ENCODE data around the gene UGT1A5. TPM values are rescaled to one million over a fixed set of nuclear protein-coding genes. Genes with fewer than 3 reads are reported as not detected.

The UGT1A5 gene
- total RNA-seq, 1 donor from 2014 or later = not detected

- no peaks in the 10 kb centered on the region for H3K36me3 Mint-ChIP-seq (ENCODE audit: low read depth)
- no peaks in the 10 kb centered on the region for H3K9me3 Mint-ChIP-seq
- DNase-seq (ENCODE audit: low spot score) = no peak
- no peaks in the 10 kb centered on the region for H3K4me1 Mint-ChIP-seq (ENCODE audit: low read depth)
- intact Hi-C loops (cut with micrococcal nuclease) = no loop called here
- H3K27me3 Mint-ChIP-seq (ENCODE audit: insufficient read depth) = peaks cover 10% of the 10 kb centered on the region
- no peak overlapping the region for H3K4me3 Mint-ChIP-seq
- H3K27ac Mint-ChIP-seq = no peak overlapping the region
These were observed 104.1 kb downstream of the UGT1A5 start for GRCh38 chr2:233816771-233817170.

DNA sequence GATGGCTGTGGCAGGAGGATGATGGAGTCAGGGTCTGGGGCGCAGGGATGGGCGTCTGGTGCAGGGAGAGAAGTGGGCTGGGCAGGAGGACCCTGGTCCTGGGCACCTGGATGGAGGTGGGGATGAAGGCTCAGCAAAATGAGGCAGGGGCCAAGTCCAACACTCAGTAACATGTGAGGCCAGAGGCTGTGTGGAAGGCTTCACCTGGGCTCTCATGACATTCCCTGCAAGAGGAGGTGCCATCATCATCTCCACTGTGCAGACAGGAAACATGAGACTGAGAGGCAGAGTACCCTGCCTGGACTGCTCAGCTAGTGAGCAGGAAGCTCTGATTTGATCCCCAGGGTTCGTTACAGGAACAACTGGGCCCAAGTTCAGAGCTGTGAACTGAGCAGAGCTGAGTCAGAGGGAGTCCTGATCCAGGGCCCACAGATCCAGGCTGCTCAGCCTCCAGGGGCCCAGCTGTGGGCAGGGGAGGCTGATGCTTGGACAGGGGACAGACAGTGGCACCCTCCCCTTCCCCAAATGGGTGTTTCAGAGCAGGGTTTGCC lies 104.7 kb downstream of the UGT1A5 start:
- H3K4me3 Mint-ChIP-seq = no peak overlapping the region
- H3K36me3 Mint-ChIP-seq (ENCODE audit: low read depth) = no peaks in the 10 kb centered on the region
- no peak for DNase-seq (ENCODE audit: low spot score)
- H3K4me1 Mint-ChIP-seq (ENCODE audit: low read depth) = no peaks in the 10 kb centered on the region
- peaks cover 10% of the 10 kb centered on the region for H3K27me3 Mint-ChIP-seq (ENCODE audit: insufficient read depth)
- H3K9me3 Mint-ChIP-seq = no peaks in the 10 kb centered on the region
- no peak overlapping the region for H3K27ac Mint-ChIP-seq
- intact Hi-C loops (cut with micrococcal nuclease) = no loop called here

DNA sequence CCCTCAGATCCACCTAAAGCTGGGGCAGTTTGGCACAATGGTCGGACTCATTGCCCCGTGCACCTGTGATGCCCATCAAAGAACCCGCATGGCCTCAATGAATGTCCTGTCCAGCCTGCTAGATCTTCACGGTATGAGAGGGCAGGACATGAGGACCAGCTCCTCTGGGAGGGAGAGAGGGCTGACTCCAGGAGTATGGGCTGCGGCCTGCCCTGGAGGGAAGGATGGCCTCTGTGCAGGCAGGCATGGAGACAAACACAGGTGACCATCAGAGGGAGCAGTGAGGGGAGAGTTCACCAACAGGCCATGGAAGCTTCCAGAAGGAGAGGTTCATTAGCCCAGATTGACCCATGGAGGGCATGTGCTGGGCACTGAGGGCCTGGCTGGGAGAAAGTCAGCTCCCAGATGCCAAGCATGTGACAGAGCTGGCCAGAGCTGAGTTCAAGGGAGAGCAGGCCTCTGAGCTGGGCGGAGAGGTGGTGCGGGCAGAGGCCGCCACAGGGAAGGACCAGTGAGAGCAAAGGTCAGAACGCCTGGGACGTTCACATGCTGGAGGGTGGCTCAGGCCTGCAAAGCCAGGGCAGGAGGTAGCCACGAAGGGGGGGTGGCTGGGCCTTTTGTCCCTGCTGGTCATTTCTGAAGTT lies 105.4 kb downstream of the UGT1A5 start:
- no peak for DNase-seq (ENCODE audit: low spot score)
- no peaks in the 10 kb centered on the region for H3K9me3 Mint-ChIP-seq
- H3K4me1 Mint-ChIP-seq (ENCODE audit: low read depth) = no peaks in the 10 kb centered on the region
- H3K27ac Mint-ChIP-seq = no peak overlapping the region
- intact Hi-C loops (cut with micrococcal nuclease) = no loop called here
- no peak overlapping the region for H3K4me3 Mint-ChIP-seq
- H3K27me3 Mint-ChIP-seq (ENCODE audit: insufficient read depth) = peaks cover 10% of the 10 kb centered on the region
- H3K36me3 Mint-ChIP-seq (ENCODE audit: low read depth) = no peaks in the 10 kb centered on the region

DNA sequence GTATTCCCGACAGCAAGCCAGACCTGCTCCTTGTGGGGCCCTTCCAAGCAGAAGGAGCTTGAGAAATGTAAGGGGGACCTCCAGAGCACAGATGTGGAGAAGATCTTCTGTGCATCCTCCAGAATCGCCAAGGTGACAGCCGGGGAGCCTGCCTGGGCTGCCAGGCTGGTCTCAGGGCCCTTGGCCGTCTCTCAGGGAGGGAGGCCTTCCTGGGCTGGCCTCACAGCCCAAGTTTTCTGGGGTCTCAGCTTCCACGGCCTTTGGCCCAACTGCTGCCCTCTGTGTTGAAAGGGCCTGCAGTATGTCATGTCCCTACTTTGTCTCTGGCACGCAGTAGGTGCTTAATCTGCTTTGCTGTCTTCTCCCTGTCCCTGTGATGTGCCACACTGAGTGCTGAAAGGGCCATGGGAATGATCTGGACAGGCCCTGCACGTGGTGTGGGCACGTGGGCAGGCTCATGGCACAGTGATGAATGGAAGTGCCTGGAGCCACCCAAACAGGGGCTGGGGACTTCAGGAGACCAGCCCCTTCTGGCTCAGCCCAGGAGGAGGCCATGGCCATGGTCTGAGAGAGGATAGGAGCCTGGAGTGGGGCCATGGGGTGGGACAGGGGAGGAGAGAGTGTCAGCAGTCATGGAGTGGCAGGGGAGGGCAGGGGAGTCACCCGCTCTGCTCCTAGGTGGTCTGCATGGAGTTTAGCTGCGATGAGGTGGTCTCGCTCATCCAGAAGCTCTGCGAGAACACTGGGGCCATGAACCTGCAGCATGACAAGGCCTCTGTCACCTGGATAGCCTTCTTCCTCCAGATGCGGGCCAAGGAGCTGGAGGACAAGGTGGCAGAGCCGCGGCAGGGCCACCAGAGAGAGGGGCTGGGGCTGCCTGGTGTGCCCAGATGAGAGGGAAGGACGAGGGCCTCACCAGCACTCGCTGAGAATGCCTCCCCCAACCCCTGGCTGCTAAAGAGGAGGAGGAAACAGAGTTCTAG lies 106.2 kb downstream of the UGT1A5 start:
- intact Hi-C loops (cut with micrococcal nuclease) = no loop called here
- no peak overlapping the region for H3K4me3 Mint-ChIP-seq
- no peaks in the 10 kb centered on the region for H3K36me3 Mint-ChIP-seq (ENCODE audit: low read depth)
- peaks cover 10% of the 10 kb centered on the region for H3K27me3 Mint-ChIP-seq (ENCODE audit: insufficient read depth)
- no peak overlapping the region for H3K27ac Mint-ChIP-seq
- no peaks in the 10 kb centered on the region for H3K9me3 Mint-ChIP-seq
- no peak for DNase-seq (ENCODE audit: low spot score)
- no peaks in the 10 kb centered on the region for H3K4me1 Mint-ChIP-seq (ENCODE audit: low read depth)

DNA sequence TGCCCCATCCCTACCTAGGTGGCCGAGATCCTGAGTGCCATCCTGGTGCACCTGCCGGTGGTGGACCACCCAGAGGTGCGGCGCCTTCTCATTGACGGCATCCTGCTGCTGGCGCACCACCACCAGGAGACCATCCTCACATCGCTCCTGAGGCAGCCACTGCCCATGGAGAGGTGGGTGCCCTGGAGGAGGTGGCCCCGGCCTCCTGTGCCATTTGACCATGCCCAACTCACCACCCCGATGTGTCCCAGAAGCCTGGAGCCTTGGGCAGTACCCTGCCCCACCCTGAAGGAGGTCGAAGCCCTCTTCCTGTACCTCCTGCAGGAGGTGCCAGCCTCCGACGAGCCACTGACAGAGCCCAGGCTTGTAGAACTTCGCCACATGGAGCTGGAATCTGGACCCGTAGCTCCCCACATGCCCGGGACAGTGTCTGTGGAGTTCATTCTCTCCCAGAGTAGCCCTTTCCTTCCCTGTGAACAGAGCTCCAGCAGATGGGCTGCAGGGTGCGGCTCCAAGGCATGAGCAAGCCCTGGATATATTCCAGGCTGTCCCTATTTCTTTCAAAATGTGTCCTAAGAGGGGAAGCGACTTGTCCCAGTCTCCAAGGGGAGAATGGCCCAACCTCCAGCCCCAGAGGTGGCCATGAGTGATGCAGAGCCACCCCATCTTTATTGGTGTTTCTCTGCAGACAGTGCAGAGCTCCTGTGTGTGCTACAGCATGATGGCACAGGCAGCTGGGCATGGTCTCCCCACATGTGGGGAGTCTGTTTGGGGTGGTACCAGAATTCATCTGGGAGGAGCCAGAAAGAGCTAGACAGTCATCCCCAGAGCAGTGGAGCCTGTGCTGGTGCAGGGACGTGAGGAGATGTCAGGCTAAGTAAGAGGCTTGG lies 107.4 kb downstream of the UGT1A5 start:
- DNase-seq (ENCODE audit: low spot score) = no peak
- no peaks in the 10 kb centered on the region for H3K36me3 Mint-ChIP-seq (ENCODE audit: low read depth)
- H3K9me3 Mint-ChIP-seq = no peaks in the 10 kb centered on the region
- intact Hi-C loops (cut with micrococcal nuclease) = no loop called here
- no peak overlapping the region for H3K27ac Mint-ChIP-seq
- no peaks in the 10 kb centered on the region for H3K4me1 Mint-ChIP-seq (ENCODE audit: low read depth)
- no peak overlapping the region for H3K4me3 Mint-ChIP-seq
- H3K27me3 Mint-ChIP-seq (ENCODE audit: insufficient read depth) = peaks cover 12% of the 10 kb centered on the region

DNA sequence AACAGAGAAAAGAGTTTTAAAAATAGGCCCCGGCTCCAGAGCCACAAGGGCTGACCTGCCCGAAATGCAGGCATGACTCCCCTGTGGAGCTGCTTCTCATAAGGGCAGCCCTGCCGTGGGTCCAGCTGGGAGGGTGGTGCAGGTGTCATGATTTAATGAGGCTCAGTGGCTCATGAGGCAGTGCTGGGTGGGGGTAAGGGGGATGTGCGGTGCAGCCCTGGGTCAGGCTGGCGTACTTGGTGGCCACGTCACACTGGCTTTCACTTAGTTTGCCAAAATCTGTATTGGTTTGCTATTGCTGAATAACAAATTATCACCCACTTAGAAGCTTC lies 108.0 kb downstream of the UGT1A5 start:
- H3K9me3 Mint-ChIP-seq = no peaks in the 10 kb centered on the region
- H3K27ac Mint-ChIP-seq = no peak overlapping the region
- no peaks in the 10 kb centered on the region for H3K36me3 Mint-ChIP-seq (ENCODE audit: low read depth)
- H3K4me1 Mint-ChIP-seq (ENCODE audit: low read depth) = no peaks in the 10 kb centered on the region
- intact Hi-C loops (cut with micrococcal nuclease) = no loop called here
- peaks cover 6% of the 10 kb centered on the region for H3K27me3 Mint-ChIP-seq (ENCODE audit: insufficient read depth)
- no peak overlapping the region for H3K4me3 Mint-ChIP-seq
- DNase-seq (ENCODE audit: low spot score) = no peak

DNA sequence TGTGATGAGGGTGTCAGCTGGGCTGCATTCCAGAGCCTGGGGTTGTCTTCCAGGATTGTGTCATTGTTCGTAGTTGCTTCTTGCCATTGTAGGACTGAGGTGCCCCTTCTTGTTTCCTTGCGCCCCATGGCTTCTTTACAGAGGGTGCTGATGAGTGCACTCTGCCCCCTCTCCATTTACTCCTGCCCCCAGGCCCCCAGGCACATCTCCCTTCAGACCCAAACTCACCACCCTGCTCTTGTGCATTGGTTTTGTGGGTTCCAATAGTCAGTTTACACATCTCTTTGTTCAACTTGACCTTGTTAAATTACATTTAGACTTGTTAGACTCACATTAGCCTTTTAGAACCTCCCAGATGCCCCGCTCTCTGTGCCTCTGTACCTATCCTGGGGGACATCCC lies 108.5 kb downstream of the UGT1A5 start:
- intact Hi-C loops (cut with micrococcal nuclease) = no loop called here
- no peaks in the 10 kb centered on the region for H3K4me1 Mint-ChIP-seq (ENCODE audit: low read depth)
- DNase-seq (ENCODE audit: low spot score) = no peak
- no peaks in the 10 kb centered on the region for H3K9me3 Mint-ChIP-seq
- no peak overlapping the region for H3K27ac Mint-ChIP-seq
- peaks cover 3% of the 10 kb centered on the region for H3K27me3 Mint-ChIP-seq (ENCODE audit: insufficient read depth)
- H3K36me3 Mint-ChIP-seq (ENCODE audit: low read depth) = no peaks in the 10 kb centered on the region
- no peak overlapping the region for H3K4me3 Mint-ChIP-seq

GRCh38 chr2:233821709-233822100 lies 109.0 kb downstream of the UGT1A5 start:
- intact Hi-C loops (cut with micrococcal nuclease) = no loop called here
- DNase-seq (ENCODE audit: low spot score) = no peak

DNA sequence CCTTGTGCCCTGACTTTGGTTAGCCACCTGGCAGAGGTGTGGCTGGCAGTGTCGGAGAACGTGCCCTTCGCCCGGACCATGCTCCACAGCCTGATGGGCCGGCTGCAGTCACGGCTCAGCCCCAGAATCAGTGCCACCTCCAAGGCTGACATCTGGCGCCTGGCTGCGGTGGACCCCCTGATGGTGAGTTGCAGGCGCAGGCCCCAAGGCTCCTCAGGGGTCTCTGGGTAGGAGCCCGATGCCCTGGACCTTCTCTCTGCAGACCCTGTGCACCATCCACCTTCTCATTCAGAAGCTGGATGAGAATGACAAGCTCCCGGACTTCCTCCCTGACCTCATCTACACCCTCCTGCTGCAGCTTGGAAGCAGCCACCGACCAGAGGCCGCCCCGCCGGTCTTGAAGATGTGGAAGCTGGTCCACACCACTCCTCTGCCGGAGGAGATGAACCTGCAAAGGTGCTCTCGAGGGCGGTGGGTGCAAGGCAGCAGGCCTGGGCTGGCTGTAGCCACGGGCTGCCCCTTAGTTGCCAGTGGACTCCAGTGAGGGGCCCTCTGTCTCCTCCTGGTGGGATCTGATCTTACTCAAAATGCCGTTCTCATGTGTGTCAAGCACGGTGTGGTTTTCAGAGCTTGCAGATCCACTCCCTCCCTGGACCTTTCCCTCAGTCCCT lies 109.5 kb downstream of the UGT1A5 start:
- H3K4me1 Mint-ChIP-seq (ENCODE audit: low read depth) = no peaks in the 10 kb centered on the region

More at GRCh38 chr2:233821709-233822100, 109.0 kb downstream of the UGT1A5 start:
- no peaks in the 10 kb centered on the region for H3K36me3 Mint-ChIP-seq (ENCODE audit: low read depth)
- H3K27ac Mint-ChIP-seq = no peak overlapping the region
- H3K4me3 Mint-ChIP-seq = no peak overlapping the region
- peaks cover 3% of the 10 kb centered on the region for H3K27me3 Mint-ChIP-seq (ENCODE audit: insufficient read depth)
- no peaks in the 10 kb centered on the region for H3K9me3 Mint-ChIP-seq
- H3K4me1 Mint-ChIP-seq (ENCODE audit: low read depth) = no peaks in the 10 kb centered on the region

More for the DNA sequence above, 109.5 kb downstream of the UGT1A5 start:
- H3K4me3 Mint-ChIP-seq = no peak overlapping the region
- DNase-seq (ENCODE audit: low spot score) = no peak
- peaks cover 3% of the 10 kb centered on the region for H3K27me3 Mint-ChIP-seq (ENCODE audit: insufficient read depth)
- no peaks in the 10 kb centered on the region for H3K36me3 Mint-ChIP-seq (ENCODE audit: low read depth)
- intact Hi-C loops (cut with micrococcal nuclease) = no loop called here
- no peaks in the 10 kb centered on the region for H3K9me3 Mint-ChIP-seq
- H3K27ac Mint-ChIP-seq = no peak overlapping the region

Other genes starting within 250 kb of the UGT1A5 start
- 10.1 and 11.2 TPM in 2 replicates for gene USP40, start 146.1 kb upstream of the UGT1A5 start, total RNA-seq
- gene UGT1A8, start 95.3 kb upstream of the UGT1A5 start, total RNA-seq = not detected in 2 replicates
- not detected in 2 replicates for gene UGT1A10, start 76.5 kb upstream of the UGT1A5 start, total RNA-seq
- not detected in 2 replicates for gene UGT1A9, start 41.0 kb upstream of the UGT1A5 start, total RNA-seq
- gene UGT1A7, start 31.0 kb upstream of the UGT1A5 start, total RNA-seq = not detected in 2 replicates
- not detected in 2 replicates for gene UGT1A6, start 20.0 kb upstream of the UGT1A5 start, total RNA-seq
- gene UGT1A4, start 5.8 kb downstream of the UGT1A5 start, total RNA-seq = not detected in 2 replicates
- gene UGT1A3, start 16.1 kb downstream of the UGT1A5 start, total RNA-seq = not detected in 2 replicates
- not detected in 2 replicates for gene UGT1A1, start 47.4 kb downstream of the UGT1A5 start, total RNA-seq
- gene MROH2A, start 65.4 kb downstream of the UGT1A5 start, total RNA-seq = not detected in 2 replicates
- gene HJURP, start 141.6 kb downstream of the UGT1A5 start, total RNA-seq = 38.2 and 40.4 TPM in 2 replicates
- gene TRPM8, start 204.5 kb downstream of the UGT1A5 start, total RNA-seq = not detected in 2 replicates